Stimulated activated CD8-positive, alpha-beta memory T cell treated with anti-CD3 and anti-CD28 coated beads, Interleukin-15, amount 100 ng/mL, for 24 hours (primary cell): ENCODE data around the gene GSDME.

ENCODE experiments used
- DNase-seq: peaks from one replicate; pipeline ENCODE4 v3.0.0-alpha.2; 2020; ENCODE audit warnings: low read depth

Gene GSDME

GRCh38 chr7:24652251-24652939, 104.9 kb downstream of the GSDME start:
- DNase-seq = no peak
